SU-DHL-6 (cell line): Measurements from ENCODE around the gene KIF18A.

Experiments used
- H2AFZ ChIP-seq: fragments of 200-600 bp; sonication (generic); 2 replicates; pipeline ENCODE4 v1.6.1; 2014; ENCODE audit warnings: low read depth, mild to moderate bottlenecking, moderate library complexity, mixed read lengths, antibody characterized with exemption, low read length; ENCODE audit not compliant: severe bottlenecking
- H3F3A ChIP-seq: fragments of 200-600 bp; shearing (Covaris generic); 2 replicates; pipeline ENCODE4 v1.6.0; 2016; ENCODE audit warnings: antibody characterized with exemption, mild to moderate bottlenecking; ENCODE audit not compliant: insufficient read depth
- H3K27ac ChIP-seq: fragments of 200-600 bp; sonication (generic); 2 replicates; pipeline ENCODE4 v1.5.1; 2016; ENCODE audit warnings: low read depth, mild to moderate bottlenecking, low read length, moderate library complexity, mixed read lengths
- H3K27me3 ChIP-seq: fragments of 200-600 bp; sonication (generic), shearing (Covaris generic); 2 replicates; pipeline ENCODE4 v1.6.0; 2014; ENCODE audit warnings: mild to moderate bottlenecking, low read length
- H3K36me3 ChIP-seq: fragments of 200-600 bp; sonication (generic); 2 replicates; pipeline ENCODE4 v1.6.1; 2014; ENCODE audit warnings: mild to moderate bottlenecking, low read length, mixed read lengths
- H3K4me2 ChIP-seq: fragments of 300-600, 200-600 bp; shearing (Covaris generic), sonication (generic); 2 replicates; pipeline ENCODE4 v1.6.0; 2014; ENCODE audit warnings: low read length, low read depth, mild to moderate bottlenecking; ENCODE audit not compliant: poor library complexity, severe bottlenecking
- H3K4me3 ChIP-seq: fragments of 200-600 bp; sonication (generic); 2 replicates; pipeline ENCODE4 v1.5.1; 2014; ENCODE audit warnings: antibody characterized with exemption, low read length, mild to moderate bottlenecking, mixed read lengths; ENCODE audit not compliant: insufficient read depth, poor library complexity, severe bottlenecking
- H3K79me2 ChIP-seq: fragments of 200-600 bp; sonication (generic); 2 replicates; pipeline ENCODE4 v1.6.1; 2014; ENCODE audit warnings: mild to moderate bottlenecking, low read length, moderate library complexity; ENCODE audit not compliant: insufficient read depth
- H3K9ac ChIP-seq: fragments of 200-600 bp; sonication (generic); 2 replicates; pipeline ENCODE4 v1.7.0; 2014; ENCODE audit warnings: mild to moderate bottlenecking, low read length
- H3K9me2 ChIP-seq: fragments of 200-600 bp; sonication (generic); replicated peaks from 2 replicates; pipeline ENCODE4 v1.6.1; 2014; ENCODE audit warnings: low read length; ENCODE audit not compliant: insufficient read depth
- H3K9me3 ChIP-seq: fragments of 200-600 bp; sonication (generic); 2 replicates; pipeline ENCODE4 v1.6.1; 2014; ENCODE audit warnings: low read length, mixed read lengths; ENCODE audit not compliant: insufficient read depth
- H4K20me1 ChIP-seq: fragments of 200-600 bp; sonication (generic); 2 replicates; pipeline ENCODE4 v1.6.1; 2014; ENCODE audit warnings: low read depth, mild to moderate bottlenecking, antibody characterized with exemption, low read length, moderate library complexity, mixed read lengths
- EZH2phosphoT487 ChIP-seq: fragments of 200-600 bp; sonication (generic), shearing (Covaris generic); conservative IDR thresholded peaks from 2 replicates; pipeline ENCODE4 v1.6.1; 2018; ENCODE audit warnings: mild to moderate bottlenecking, antibody characterized with exemption, low read length, moderate library complexity, mixed read lengths
- TF ChIP-seq, protein P1 (sequence below): fragments of 200-600 bp; sonication (generic); IDR thresholded peaks from one replicate; pipeline ENCODE4 v1.5.1; 2017; ENCODE audit warnings: antibody characterized with exemption, mild to moderate bottlenecking, low read length, moderate library complexity; ENCODE audit not compliant: insufficient read depth, poor library complexity, severe bottlenecking

The KIF18A gene

DNA sequence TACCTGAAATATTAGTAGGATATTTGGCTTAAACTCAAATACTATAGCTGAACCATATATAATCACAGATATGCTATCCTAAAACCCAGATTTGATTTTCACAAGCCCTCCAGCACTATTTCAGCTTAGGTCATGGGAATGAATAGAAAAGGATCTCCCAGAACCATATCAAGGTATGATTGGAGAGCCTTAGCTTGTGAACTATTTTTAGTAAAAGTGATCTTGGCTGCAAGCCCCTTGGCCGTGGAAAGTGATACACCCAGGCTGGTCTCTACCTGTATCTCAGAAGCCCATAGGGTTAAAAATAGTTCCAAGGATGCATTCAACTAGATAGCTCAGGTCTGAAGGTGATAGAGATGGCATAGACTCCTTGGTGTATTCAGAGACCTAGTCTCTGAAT is 9.7 kb downstream of the KIF18A start:
- H3K27ac ChIP-seq: no peak overlapping the region
- H3K4me2 ChIP-seq: no peak overlapping the region
- H3K36me3 ChIP-seq: peaks cover 46% of the 10 kb centered on the region
- H3K4me3 ChIP-seq: no peak overlapping the region
- H3F3A ChIP-seq: no peaks in the 10 kb centered on the region
- H4K20me1 ChIP-seq: 0 out of 2 replicates have a peak, but pooled peaks cover 4% of the 10 kb centered on the region
- no peak overlapping the region for H2AFZ ChIP-seq
- no peaks in the 10 kb centered on the region for H3K9me2 ChIP-seq
- no peaks in the 10 kb centered on the region for H3K27me3 ChIP-seq
- peaks cover 95% of the 10 kb centered on the region for H3K79me2 ChIP-seq
- no peaks in the 10 kb centered on the region for H3K9me3 ChIP-seq
- no peak overlapping the region for H3K9ac ChIP-seq
- TF ChIP-seq EZH2phosphoT487: no peak
- TF ChIP-seq, protein P1, sequence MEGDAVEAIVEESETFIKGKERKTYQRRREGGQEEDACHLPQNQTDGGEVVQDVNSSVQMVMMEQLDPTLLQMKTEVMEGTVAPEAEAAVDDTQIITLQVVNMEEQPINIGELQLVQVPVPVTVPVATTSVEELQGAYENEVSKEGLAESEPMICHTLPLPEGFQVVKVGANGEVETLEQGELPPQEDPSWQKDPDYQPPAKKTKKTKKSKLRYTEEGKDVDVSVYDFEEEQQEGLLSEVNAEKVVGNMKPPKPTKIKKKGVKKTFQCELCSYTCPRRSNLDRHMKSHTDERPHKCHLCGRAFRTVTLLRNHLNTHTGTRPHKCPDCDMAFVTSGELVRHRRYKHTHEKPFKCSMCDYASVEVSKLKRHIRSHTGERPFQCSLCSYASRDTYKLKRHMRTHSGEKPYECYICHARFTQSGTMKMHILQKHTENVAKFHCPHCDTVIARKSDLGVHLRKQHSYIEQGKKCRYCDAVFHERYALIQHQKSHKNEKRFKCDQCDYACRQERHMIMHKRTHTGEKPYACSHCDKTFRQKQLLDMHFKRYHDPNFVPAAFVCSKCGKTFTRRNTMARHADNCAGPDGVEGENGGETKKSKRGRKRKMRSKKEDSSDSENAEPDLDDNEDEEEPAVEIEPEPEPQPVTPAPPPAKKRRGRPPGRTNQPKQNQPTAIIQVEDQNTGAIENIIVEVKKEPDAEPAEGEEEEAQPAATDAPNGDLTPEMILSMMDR: no peak

DNA sequence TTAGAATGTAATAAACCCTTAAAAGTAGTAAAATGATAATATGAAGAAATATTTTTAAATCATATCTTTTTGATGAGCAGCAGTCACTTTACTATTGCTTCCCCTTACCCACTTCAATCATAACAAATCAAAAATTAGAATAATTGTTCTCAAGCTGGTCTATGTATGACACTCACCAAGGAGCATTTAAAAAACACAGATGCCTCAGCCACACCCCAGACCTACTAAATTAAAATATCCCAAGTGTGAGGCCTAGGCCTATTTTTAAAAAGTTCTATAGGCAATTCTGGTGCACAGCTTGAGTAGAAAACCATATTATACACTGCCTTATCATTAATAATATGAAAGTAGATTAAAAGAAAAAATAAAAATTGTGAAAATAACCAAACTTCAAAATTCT is 15.2 kb downstream of the KIF18A start:
- Histone ChIP-seq H3K4me3 (no peak overlapping the region), H4K20me1 (0 out of 2 replicates have a peak, but pooled peaks cover 3% of the 10 kb centered on the region), H3K9me2 (no peaks in the 10 kb centered on the region), H3K27me3 (no peaks in the 10 kb centered on the region), H3K27ac (no peak overlapping the region), H3K9me3 (no peaks in the 10 kb centered on the region), H3K36me3 (peaks cover 80% of the 10 kb centered on the region), H2AFZ (no peak overlapping the region), H3K9ac (no peak overlapping the region), H3K79me2 (peaks cover 46% of the 10 kb centered on the region), H3F3A (0 out of 2 replicates have a peak, but pooled peaks cover 8% of the 10 kb centered on the region), H3K4me2 (no peak overlapping the region)
- TF ChIP-seq EZH2phosphoT487: no peak
- TF ChIP-seq, protein P1: no peak

DNA sequence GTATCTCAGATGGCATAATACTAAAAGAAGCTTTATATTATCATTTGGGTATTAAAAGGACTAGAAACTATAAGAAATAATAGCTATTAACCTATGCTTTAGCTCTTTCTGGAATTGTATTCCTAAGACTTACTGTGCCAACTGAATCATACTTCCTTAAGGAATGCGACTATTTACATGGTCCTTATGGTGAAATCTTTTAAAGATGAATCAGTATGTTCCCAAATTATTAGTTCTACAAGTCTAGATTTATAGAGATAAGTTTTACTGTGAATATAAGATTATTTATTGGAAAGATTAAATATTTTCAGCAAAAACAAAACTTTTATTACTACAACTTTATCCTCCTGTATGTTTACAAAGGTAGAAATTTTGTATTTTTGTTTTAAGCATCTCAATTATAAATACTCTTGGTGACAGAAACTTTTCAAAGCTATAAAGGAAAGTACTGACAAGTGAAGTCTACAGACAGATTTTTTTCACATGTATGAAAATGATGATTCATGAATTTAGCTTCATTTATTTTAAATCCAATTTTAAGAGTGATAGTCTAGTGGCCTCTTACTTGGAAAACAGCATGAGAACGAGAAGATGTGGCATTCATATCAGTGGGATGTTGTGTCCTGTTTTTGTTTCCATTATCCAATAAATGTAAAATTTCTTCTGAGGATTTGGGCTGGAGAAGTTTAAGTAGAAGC is 17.8 kb downstream of the KIF18A start:
- H3K27me3 ChIP-seq: no peaks in the 10 kb centered on the region
- TF ChIP-seq, protein P1: no peak
- TF ChIP-seq EZH2phosphoT487: no peak
- no peaks in the 10 kb centered on the region for H4K20me1 ChIP-seq
- no peak overlapping the region for H3K4me2 ChIP-seq
- 0 out of 2 replicates have a peak, but pooled peaks cover 8% of the 10 kb centered on the region for H3F3A ChIP-seq
- no peak overlapping the region for H2AFZ ChIP-seq
- peaks cover 67% of the 10 kb centered on the region; the same call in 1 of the 2 replicates for H3K36me3 ChIP-seq
- H3K9me2 ChIP-seq: no peaks in the 10 kb centered on the region
- H3K4me3 ChIP-seq: no peak overlapping the region
- no peaks in the 10 kb centered on the region for H3K9me3 ChIP-seq
- no peak overlapping the region for H3K27ac ChIP-seq
- H3K9ac ChIP-seq: no peak overlapping the region
- peaks cover 23% of the 10 kb centered on the region for H3K79me2 ChIP-seq
